Left colon (tissue), 2 donors: ENCODE measurements around the gene LAYN. TPM values are rescaled to one million over a fixed set of nuclear protein-coding genes. Genes with fewer than 3 reads are reported as not detected.

Experiments
- ATAC-seq: fragments of 200-7000 bp; cut with Tn5 transposase; one replicate; pipeline ENCODE4 v1.9.1; 2020; ENCODE audit warnings: mild to moderate bottlenecking, moderate library complexity
- DNase-seq, 2 donors: peaks; one replicate each; pipeline ENCODE4 v3.0.0-alpha.2; 2020
- intact Hi-C, 2 donors: fragments of 100-400 bp; cut with DNase I in 1 of 2; cut with micrococcal nuclease in 1 of 2; formaldehyde crosslinking; loops; one replicate each; pipeline versions ENCODE4 v1.11.2 to v1.14.0; 2022; cut with DNase I, micrococcal nuclease
- total RNA-seq, 2 donors: library from RNA; stranded (reverse); fragmentation: NEBNext Ultra II Directional; extraction: Animal tissue kit (Norgen Biotek cat#: 25700); gene quantifications; one replicate each; pipeline ENCODE4 v1.2.1, GENCODE V29; 2021
- donor health status: DM: no; HTN: no; CAD: no.
- donor health status: DM: yes; HTN: yes; CAD: no.

LAYN gene
- total RNA-seq, 2 donors from 2014 or later: 1.9 to 4.6 TPM

DNA sequence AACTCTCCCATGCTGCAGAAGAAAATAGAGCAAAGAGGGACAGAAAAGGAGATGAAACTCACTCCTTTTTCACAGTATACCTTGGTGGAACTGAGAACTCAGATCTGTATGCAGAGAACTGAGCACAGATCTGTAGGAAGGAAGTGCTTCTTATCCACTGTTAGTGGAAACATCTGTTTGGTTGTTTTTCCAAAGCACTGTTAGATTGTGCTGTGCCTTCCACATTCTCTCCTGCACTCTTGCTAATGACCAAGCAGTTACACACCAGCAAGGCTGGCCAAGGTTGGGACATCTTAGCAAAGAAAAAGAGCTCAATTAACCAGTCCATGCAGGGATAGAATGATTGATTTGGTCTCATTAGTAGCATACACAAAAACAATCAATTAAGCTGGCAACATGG is 41.6 kb downstream of the LAYN start:
- intact Hi-C loops: loop anchor here in 1 of 2 donors (5.0 kb wide), 1 partner anchor 255 kb away; no protein-coding TSS in a partner anchor
- ATAC-seq (no peak), DNase-seq (no peak)

DNA sequence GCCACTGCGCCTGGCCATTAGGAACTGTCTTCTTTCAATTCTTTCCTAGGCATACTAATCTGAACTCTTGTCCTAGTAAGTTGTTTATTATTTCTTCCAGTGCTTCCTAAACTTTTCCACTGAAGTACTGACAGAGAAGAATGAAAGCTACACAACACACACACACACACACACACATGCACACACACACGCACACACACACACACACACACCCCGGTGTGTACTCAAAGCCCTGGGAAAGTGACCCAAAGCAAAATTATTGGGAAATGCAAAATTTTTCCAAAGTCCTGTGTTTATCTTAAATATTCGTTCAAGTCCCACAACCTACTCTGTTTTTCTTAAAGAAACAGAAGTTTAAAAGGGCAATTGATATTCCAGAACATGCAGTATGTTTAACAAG is 42.4 kb downstream of the LAYN start:
- ATAC-seq: no peak
- DNase-seq: no peak
- intact Hi-C loops: loop anchor here in 1 of 2 donors (5.0 kb wide), 1 partner anchor 254 kb away; no protein-coding TSS in a partner anchor

DNA sequence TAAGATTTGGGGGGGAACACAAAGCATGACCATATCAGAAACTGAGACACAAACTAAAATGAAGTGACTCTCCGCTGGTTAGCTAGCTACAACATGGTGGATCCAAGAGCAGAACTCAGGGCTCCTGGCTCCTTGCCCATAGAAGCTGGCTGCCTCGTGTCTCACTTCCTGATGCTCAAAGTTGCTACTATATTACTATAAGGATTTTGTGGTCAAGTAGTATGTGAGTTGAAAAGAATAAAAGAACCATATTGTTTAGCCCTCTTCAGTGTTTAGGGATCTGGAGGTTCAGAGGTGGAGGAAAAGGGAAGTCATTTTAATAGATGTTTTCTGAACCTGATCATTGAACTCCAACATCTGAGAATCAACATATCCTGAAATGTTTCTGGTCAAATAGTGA is 44.9 kb downstream of the LAYN start:
- intact Hi-C loops: no loop called here
- DNase-seq (no peak), ATAC-seq (no peak)

DNA sequence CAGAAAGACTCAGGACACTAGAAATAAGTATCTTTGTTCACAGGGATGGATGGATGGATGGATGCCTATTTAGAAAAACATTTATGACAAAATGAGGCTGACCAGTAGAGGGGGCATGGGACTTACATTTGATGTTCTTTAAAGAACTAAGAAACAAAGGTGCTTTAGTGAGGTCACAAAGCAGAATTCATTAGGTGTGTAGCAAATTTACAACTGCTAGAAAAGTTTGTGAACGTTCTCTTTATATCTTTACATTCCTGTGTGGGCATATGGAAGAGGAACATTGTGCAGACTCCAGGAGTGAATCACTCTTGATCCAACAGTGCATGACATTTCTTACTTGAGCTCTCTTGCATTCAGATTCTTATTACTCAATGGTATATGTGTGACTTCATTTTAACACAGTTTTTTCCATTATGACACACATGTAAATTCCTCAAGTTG is 45.9 kb downstream of the LAYN start:
- peak; percentile 70 for ATAC-seq
- peak in 1 of 2 donors; percentile 38 for DNase-seq
- intact Hi-C loops: no loop called here

DNA sequence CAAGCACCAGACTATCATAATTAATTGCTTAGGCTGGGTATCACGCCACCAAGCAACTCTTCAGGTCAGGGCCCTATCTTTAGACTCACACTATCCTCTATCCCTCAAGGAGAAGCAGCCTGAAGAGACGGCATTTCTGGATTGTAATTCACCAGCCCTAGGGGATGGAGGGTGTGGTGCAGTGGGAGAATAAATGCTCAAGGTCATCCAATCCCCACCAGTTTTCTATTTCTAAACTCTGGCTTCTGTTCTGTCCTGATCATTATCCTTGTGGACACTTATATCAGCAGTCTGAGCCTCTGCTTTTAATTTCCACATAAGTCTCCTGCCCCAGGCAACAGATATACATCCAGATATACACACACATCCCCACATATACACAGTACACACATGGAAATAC is 48.6 kb downstream of the LAYN start:
- intact Hi-C loops: no loop called here

DNA sequence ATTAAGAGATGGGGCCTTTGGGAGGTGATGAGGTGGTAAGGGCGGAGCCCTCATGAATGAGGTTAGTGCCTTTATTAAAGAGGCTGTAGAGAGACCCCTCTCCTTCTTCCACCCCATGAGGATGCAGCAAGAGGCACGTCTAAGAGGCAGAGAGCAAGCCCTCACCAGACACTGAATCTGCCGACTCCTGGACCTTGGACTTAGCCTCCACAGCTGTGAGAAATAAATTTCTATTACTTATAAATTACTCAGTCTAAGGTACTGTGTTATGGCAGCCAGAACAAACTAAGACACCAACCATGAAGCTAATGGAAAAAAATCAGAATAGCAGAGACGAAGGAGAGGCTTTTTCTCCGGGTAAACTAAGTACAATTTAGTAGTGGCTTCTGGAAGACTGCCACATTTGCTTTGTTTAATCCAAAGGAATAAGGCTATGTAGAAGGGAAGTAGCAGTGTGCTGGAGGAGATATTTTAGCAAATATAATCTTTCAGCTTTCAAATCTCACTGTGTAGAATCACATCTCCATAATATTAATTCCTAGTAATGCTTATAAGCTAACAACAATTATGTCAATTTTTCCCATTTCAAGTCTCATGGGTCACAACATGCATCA is 49.5 kb downstream of the LAYN start:
- ATAC-seq (no peak), DNase-seq (no peak)
- intact Hi-C loops: no loop called here

More for the DNA sequence above, 48.6 kb downstream of the LAYN start:
- DNase-seq: no peak
- ATAC-seq: no peak

DNA sequence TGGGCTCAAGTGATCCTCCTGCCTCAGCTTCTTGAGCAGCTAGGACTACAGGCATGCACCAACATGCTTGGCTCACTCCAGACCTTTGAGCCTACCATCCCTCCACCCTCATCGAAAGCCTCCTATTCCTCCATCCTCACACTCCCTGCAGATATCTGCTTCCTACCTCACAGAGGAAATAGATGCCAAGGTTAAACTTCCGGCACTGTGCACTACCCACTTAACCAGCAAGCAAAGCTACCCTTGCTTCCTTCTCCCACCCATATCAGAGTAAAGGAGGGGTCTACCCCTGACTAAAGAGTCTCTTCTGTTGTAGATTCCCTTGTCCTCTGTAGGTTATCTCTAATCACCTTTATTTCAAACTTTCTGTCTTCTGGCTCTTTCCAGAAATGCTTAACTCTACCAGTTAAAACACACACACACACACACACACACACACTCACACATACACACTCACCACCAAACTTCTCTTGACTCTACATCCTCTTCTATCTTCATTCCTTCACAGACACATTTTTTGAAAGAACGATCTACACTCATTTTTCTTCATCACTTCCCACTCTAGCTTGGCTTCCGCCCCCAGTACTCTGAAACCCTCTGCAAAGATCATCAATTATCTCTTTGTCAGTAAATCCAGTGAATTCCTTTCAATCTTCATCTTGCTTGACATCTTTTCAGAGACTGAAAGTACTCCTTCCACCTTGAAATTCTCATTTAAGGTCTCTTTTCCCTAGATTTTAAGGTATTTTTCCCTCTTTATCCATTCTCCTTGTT is 50.9 kb downstream of the LAYN start:
- intact Hi-C loops: no loop called here
- ATAC-seq: no peak

DNA sequence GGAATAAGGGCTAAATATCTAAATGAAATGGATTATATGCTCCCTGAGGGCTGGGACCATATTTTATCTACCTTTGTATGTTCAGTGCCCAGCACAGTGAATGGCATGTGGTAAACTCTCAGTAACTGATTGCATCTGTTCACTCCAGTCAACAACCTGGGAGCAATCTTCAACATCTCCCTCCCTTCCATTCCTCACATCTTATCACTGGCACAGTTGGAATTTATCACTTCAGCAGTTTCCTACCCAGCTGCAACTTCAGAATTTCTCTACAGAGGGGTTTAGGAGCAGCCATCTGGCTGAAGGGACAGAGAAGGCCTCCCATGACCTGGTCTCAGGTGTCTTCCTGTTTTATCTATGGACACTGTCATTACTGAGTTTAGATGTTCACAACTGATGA is 52.0 kb downstream of the LAYN start:
- no peak for ATAC-seq
- intact Hi-C loops: no loop called here
- DNase-seq: no peak

More for the DNA sequence above, 50.9 kb downstream of the LAYN start:
- DNase-seq: no peak

DNA sequence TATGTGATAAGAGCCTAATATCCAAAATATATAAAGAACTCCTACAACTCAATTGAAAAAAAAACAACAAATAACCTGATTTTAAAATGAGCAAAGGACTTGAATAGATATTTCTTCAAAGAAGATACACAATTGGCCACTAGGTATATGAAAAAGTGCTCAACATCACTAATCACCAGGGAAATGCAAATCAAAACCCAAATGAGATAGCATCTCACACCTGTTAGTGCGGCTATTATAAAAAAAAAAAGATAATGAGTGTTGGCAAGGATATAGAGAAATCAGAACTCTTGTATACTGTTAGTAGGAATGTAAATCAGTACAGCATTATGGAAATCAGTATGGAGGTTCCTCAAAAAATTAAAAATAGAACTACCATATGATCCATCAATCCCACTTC is 55.8 kb downstream of the LAYN start:
- no peak for ATAC-seq
- intact Hi-C loops: loop anchor here in 1 of 2 donors (5.0 kb wide), 1 partner anchor 181 kb away; no protein-coding TSS in a partner anchor
- no peak for DNase-seq

DNA sequence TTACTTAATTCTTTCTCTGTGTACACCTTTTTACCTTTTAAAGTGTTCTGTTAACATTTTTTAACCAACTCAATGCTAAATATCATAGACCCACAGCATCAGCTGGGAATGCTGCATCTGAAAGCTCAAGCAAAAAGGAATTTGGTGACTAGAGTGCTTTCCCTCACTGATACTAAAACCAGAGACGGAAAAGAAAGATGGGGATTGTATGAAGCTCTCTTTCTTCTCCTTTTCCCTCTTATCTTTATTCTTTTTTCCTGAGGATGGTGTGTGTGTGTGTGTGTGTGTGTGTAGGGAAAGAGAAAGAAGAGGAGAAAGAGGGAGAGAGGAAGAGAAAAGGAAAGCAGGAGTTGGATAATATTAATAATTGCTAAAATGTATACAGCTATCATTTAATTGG is 57.6 kb downstream of the LAYN start:
- DNase-seq (no peak), ATAC-seq (no peak)
- intact Hi-C loops: loop anchor here in 1 of 2 donors (5.0 kb wide), 1 partner anchor 179 kb away; no protein-coding TSS in a partner anchor

DNA sequence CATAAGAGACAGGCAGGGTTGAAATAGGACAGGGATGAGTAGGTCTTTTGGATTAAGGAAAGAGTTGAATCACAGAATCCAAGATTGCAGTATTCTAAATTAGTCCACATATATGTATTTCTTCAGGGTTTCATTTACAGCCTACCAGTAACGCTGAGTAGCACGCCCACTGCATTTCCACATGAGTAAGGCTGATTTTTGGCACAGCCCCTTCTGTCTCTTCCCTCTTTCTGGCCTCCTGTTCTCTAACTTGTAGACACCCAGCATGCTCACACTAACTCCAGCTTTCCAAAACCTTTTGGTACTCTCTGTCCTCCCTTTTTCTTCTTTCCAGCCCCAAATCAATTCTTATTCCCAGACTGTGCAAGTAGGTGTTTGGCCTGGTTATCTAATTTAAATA is 58.0 kb downstream of the LAYN start:
- ATAC-seq (no peak), DNase-seq (no peak)
- intact Hi-C loops: loop anchor here in 1 of 2 donors (5.0 kb wide), 1 partner anchor 179 kb away; no protein-coding TSS in a partner anchor

DNA sequence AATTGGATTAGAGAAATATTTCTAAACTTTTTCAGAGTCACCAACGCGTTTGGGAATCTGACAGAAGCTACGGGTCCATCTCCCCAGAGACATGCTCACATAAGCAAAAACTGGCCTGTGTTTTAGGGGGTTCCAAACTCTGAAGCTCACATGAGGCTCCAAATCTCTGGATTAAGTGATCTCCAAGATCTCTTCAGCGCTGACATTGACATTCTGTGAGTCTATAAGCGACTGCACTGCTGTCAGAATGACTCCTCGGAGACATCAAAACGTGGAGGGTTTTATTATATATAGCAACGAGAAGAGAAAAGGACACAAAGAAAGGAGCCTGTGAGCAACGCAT is 61.1 kb downstream of the LAYN start:
- intact Hi-C loops: loop anchor here in 1 of 2 donors (5.0 kb wide), 1 partner anchor 166 kb away; the partner anchor contains the start of gene PPP2R1B
- no peak for DNase-seq
- ATAC-seq: no peak

DNA sequence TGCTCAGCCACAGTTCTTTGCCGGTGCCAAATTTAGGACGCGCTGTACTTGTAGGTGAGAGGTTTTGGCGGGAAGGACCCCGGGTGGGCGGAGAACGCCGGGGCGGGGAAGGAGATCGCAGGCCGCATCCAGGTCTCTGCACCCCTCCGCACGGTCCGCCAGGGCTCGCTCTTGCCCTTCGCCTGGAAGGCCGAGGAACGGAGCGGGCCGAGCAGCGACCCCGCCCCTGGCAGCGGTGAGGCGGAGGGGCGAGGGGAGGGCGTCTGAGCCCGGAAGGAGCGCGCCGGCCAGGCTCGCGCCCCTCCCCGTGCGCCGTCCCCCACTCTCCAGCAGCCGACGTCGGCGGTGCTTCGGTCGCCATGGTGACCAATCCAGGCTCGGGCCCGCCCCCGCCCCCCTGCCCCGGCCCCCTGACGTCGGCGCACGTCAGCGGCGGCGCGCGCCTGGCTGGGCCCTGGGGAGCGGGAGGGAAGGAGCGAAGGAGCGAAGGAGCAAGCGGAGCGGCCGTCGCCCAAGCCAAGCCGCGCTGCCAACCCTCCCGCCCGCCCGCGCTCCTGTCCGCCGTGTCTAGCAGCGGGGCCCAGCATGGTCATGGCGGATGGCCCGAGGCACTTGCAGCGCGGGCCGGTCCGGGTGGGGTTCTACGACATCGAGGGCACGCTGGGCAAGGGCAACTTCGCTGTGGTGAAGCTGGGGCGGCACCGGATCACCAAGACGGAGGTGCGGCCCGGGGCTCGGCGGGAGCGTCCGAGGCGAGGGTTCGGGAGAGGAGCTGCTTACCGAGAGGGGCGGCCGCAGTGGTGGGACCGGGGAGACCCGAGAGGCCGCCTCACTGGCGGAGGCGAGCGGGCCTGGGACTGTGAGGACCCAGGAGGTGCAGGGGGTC is 61.7 kb downstream of the LAYN start, which contains the start of gene SIK2:
SIK2 (plus strand) TSS at position 471 of the 886 bp plus-strand sequence; CDS start at position 586, 115 bp downstream.
- peak; percentile 94 to 95 for DNase-seq
- intact Hi-C loops: loop anchor here in 1 of 2 donors (5.0 kb wide), 1 partner anchor 165 kb away; the partner anchor contains the start of gene PPP2R1B
- peak; percentile 91 for ATAC-seq

DNA sequence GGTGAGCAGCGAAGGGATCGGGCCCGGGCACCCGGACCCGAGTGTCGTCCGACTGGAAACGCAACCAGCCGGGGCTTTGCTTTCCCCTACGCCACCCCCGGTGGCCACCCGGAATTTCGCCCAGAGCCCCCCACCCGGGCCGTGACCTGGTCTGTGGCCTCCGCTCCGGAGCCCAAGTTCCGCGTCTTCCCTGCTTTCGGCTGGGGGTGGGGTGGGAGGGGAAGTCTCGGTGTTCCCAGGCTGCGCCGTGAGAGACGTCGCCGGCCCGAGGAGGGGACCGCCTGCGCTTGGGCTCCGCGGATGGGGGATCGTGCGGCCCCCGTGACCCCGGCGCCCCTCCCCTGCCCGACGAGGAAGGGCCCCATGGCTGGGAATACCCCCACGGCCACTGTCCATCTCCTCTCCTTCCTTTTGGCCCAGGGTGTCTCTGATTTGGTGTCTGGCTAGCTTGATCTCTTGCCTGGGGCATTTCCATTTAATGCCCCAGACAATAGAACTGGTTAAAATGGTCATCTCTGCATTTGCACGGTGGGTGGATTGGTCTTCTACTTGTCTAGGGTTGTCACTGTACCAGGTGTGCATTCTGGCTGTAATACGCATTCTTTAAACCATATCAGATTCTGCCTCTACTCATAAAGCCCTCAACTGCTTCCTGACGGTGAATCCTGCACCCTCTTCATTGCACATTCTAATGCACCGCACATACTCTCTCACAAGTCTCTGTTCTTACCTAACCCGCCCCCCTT is 62.5 kb downstream of the LAYN start:
- intact Hi-C loops: loop anchor here in 1 of 2 donors (5.0 kb wide), 1 partner anchor 164 kb away; the partner anchor contains the start of gene PPP2R1B
- peak; percentile 41 for ATAC-seq
- peak; percentile 34 to 60 for DNase-seq

DNA sequence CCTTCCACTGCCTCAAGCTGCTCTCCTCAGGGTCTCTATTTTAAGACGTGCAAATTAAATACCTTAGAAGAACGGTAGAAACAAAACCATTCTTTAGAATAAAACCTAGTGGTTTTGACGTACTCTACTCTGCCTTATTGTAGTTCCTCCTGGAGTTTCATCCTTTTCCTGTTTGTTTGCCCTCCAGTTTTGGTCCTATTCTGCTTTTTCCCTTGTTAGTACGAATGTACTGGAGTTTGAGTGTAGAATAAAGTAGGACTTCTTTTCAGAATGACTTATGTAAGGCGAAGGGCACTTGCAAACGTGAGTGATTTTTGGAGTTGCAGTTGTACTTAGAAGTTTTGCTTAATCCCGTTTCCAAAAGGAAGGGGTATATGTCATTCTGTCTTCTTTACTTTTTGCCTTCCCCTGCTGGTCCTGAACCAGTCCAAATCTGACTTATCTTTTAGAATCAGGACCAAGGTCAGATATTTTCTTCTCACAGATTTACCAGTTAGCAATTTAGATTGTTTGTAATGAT is 63.2 kb downstream of the LAYN start:
- no peak for DNase-seq
- intact Hi-C loops: loop anchor here in 1 of 2 donors (5.0 kb wide), 1 partner anchor 164 kb away; the partner anchor contains the start of gene PPP2R1B
- no peak for ATAC-seq

DNA sequence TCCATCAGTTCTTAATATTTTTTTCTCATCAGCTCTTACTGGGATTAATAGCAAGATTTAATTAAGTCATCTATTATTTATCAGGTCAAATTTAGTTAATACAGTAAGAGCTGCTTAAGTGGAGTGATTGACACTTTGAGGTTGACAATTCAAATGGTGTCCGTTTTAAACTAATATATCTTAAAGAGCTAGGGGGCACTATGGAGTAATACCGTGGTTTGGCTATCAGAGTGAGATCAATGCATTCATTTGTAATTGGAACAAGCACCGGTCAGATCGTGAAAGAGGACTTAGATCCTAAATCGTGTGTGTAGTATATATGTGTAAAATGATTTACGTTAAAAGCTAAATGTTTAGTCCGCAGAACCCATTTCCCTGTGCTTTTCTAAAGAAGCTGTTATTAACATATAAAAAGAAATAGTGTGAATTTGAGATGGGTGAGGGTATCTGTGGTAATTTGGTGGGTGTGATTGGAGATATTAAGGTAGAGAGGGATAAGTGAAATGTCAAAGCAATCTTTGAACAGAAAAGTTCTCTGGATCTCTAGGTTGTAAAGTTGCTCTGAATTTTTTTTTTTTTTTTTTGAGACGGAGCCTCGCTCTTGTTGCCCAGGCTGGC is 64.0 kb downstream of the LAYN start:
- ATAC-seq (no peak), DNase-seq (no peak)

DNA sequence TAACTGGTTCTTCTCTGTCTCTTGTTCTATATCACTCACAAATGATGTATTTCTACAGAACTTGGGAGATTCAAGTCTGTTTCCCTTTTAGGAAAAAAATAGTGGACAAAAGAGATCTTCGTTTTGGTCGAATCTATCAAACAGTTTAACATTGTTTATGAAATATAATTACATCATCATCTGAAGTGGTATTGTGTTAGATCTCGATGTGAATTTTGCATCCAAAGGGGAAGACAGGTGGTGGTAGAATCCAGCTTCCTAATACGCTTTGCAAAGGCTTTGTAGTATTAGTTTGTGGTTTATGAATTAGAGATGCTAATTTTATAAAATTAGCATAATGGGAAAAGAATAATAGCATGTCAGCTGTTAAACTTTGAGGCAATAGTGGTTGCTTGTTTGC is 65.2 kb downstream of the LAYN start:
- DNase-seq (no peak), ATAC-seq (no peak)
- intact Hi-C loops: no loop called here

More for the DNA sequence above, 64.0 kb downstream of the LAYN start:
- intact Hi-C loops: loop anchor here in 1 of 2 donors (5.0 kb wide), 1 partner anchor 163 kb away; the partner anchor contains the start of gene PPP2R1B
